ENCODE measurements around the gene CD177.
"Not testable (repeated sequence)": the region's sequence is repeated elsewhere in the genome, so short reads cannot be mapped to it uniquely, and the experiment has no call there.

Gene CD177

GRCh38 chr19:43380771-43381386 is 27.4 kb downstream of the CD177 start:
- Mint-ChIP-seq H3K27me3 (ENCODE audit: low read depth) (peaks cover 2% of the 10 kb centered on the region), H3K27ac (no peak overlapping the region), H3K4me3 (no peak overlapping the region), H3K9me3 (no peaks in the 10 kb centered on the region), H3K36me3 (ENCODE audit: low read depth) (no peaks in the 10 kb centered on the region), H3K4me1 (ENCODE audit: low read depth) (no peaks in the 10 kb centered on the region)
- no peak for DNase-seq (ENCODE audit: low spot score)

GRCh38 chr19:43382586-43383216 is 29.2 kb downstream of the CD177 start:
- not testable (repeated sequence) for H3K27ac Mint-ChIP-seq; H3K4me3 Mint-ChIP-seq; H3K36me3 Mint-ChIP-seq (ENCODE audit: low read depth)

GRCh38 chr19:43383254-43383653 is 29.8 kb downstream of the CD177 start:
- not testable (repeated sequence) for H3K9me3 Mint-ChIP-seq; H3K27ac Mint-ChIP-seq; DNase-seq (ENCODE audit: low spot score); H3K4me3 Mint-ChIP-seq; H3K27me3 Mint-ChIP-seq (ENCODE audit: low read depth); H3K36me3 Mint-ChIP-seq (ENCODE audit: low read depth); H3K4me1 Mint-ChIP-seq (ENCODE audit: low read depth)

More at GRCh38 chr19:43382586-43383216, 29.2 kb downstream of the CD177 start:
- not testable (repeated sequence) for H3K9me3 Mint-ChIP-seq; DNase-seq (ENCODE audit: low spot score); H3K4me1 Mint-ChIP-seq (ENCODE audit: low read depth); H3K27me3 Mint-ChIP-seq (ENCODE audit: low read depth)

- not testable (repeated sequence) for H3K36me3 Mint-ChIP-seq (ENCODE audit: low read depth); H3K27ac Mint-ChIP-seq; DNase-seq (ENCODE audit: low spot score); H3K4me3 Mint-ChIP-seq; H3K27me3 Mint-ChIP-seq (ENCODE audit: low read depth); H3K4me1 Mint-ChIP-seq (ENCODE audit: low read depth); H3K9me3 Mint-ChIP-seq
These were observed 30.3 kb downstream of the CD177 start for GRCh38 chr19:43383759-43384158.

- not testable (repeated sequence) for H3K27me3 Mint-ChIP-seq (ENCODE audit: low read depth); H3K9me3 Mint-ChIP-seq; H3K27ac Mint-ChIP-seq; DNase-seq (ENCODE audit: low spot score); H3K36me3 Mint-ChIP-seq (ENCODE audit: low read depth); H3K4me3 Mint-ChIP-seq; H3K4me1 Mint-ChIP-seq (ENCODE audit: low read depth)
These were observed 37.5 kb downstream of the CD177 start for GRCh38 chr19:43390903-43391551.

GRCh38 chr19:43391552-43391935 is 38.1 kb downstream of the CD177 start:
- not testable (repeated sequence) for H3K4me3 Mint-ChIP-seq; DNase-seq (ENCODE audit: low spot score); H3K27me3 Mint-ChIP-seq (ENCODE audit: low read depth); H3K9me3 Mint-ChIP-seq; H3K4me1 Mint-ChIP-seq (ENCODE audit: low read depth); H3K36me3 Mint-ChIP-seq (ENCODE audit: low read depth); H3K27ac Mint-ChIP-seq

- not testable (repeated sequence) for H3K36me3 Mint-ChIP-seq (ENCODE audit: low read depth)
These were observed 40.0 kb downstream of the CD177 start for GRCh38 chr19:43393501-43393900.

GRCh38 chr19:43395561-43395960 is 42.1 kb downstream of the CD177 start:
- H3K4me1 Mint-ChIP-seq (ENCODE audit: low read depth), result no peaks in the 10 kb centered on the region

More at GRCh38 chr19:43393501-43393900, 40.0 kb downstream of the CD177 start:
- H3K4me3 Mint-ChIP-seq; H3K27me3 Mint-ChIP-seq (ENCODE audit: low read depth); H3K9me3 Mint-ChIP-seq; DNase-seq (ENCODE audit: low spot score); H3K27ac Mint-ChIP-seq; H3K4me1 Mint-ChIP-seq (ENCODE audit: low read depth): not testable (repeated sequence)

GRCh38 chr19:43406297-43406696 is 52.8 kb downstream of the CD177 start:
- Mint-ChIP-seq H3K4me3 (no peak overlapping the region), H3K27ac (no peak overlapping the region), H3K36me3 (ENCODE audit: low read depth) (no peaks in the 10 kb centered on the region), H3K9me3 (no peaks in the 10 kb centered on the region), H3K4me1 (ENCODE audit: low read depth) (no peaks in the 10 kb centered on the region), H3K27me3 (ENCODE audit: low read depth) (peaks cover 3% of the 10 kb centered on the region)
- no peak for DNase-seq (ENCODE audit: low spot score)

More at GRCh38 chr19:43395561-43395960, 42.1 kb downstream of the CD177 start:
- Mint-ChIP-seq H3K9me3 (no peaks in the 10 kb centered on the region), H3K27ac (no peak overlapping the region), H3K27me3 (ENCODE audit: low read depth) (peaks cover 5% of the 10 kb centered on the region), H3K4me3 (no peak overlapping the region), H3K36me3 (ENCODE audit: low read depth) (no peaks in the 10 kb centered on the region)
- no peak for DNase-seq (ENCODE audit: low spot score)

- no peak overlapping the region for H3K27ac Mint-ChIP-seq
- no peaks in the 10 kb centered on the region for H3K4me1 Mint-ChIP-seq (ENCODE audit: low read depth)
- no peak overlapping the region for H3K4me3 Mint-ChIP-seq
- H3K27me3 Mint-ChIP-seq (ENCODE audit: low read depth), result no peaks in the 10 kb centered on the region
- H3K36me3 Mint-ChIP-seq (ENCODE audit: low read depth), result no peaks in the 10 kb centered on the region
- DNase-seq (ENCODE audit: low spot score), result no peak
- no peaks in the 10 kb centered on the region for H3K9me3 Mint-ChIP-seq
These were observed 54.0 kb downstream of the CD177 start for GRCh38 chr19:43407416-43408005.

- Mint-ChIP-seq H3K9me3 (no peaks in the 10 kb centered on the region), H3K27me3 (ENCODE audit: low read depth) (no peaks in the 10 kb centered on the region), H3K27ac (no peak overlapping the region), H3K4me1 (ENCODE audit: low read depth) (no peaks in the 10 kb centered on the region), H3K4me3 (no peak overlapping the region), H3K36me3 (ENCODE audit: low read depth) (no peaks in the 10 kb centered on the region)
- DNase-seq (ENCODE audit: low spot score), result no peak
These were observed 54.6 kb downstream of the CD177 start for GRCh38 chr19:43408043-43408442.

GRCh38 chr19:43409415-43409814 is 55.9 kb downstream of the CD177 start:
- no peak overlapping the region for H3K27ac Mint-ChIP-seq
- H3K27me3 Mint-ChIP-seq (ENCODE audit: low read depth), result no peaks in the 10 kb centered on the region
- H3K4me1 Mint-ChIP-seq (ENCODE audit: low read depth), result no peaks in the 10 kb centered on the region
- no peaks in the 10 kb centered on the region for H3K9me3 Mint-ChIP-seq
- H3K4me3 Mint-ChIP-seq, result no peak overlapping the region
- no peak for DNase-seq (ENCODE audit: low spot score)
- no peaks in the 10 kb centered on the region for H3K36me3 Mint-ChIP-seq (ENCODE audit: low read depth)

- no peak overlapping the region for H3K27ac Mint-ChIP-seq
- H3K4me3 Mint-ChIP-seq, result no peak overlapping the region
- no peaks in the 10 kb centered on the region for H3K27me3 Mint-ChIP-seq (ENCODE audit: low read depth)
- H3K4me1 Mint-ChIP-seq (ENCODE audit: low read depth), result no peaks in the 10 kb centered on the region
- DNase-seq (ENCODE audit: low spot score), result no peak
- H3K36me3 Mint-ChIP-seq (ENCODE audit: low read depth), result no peaks in the 10 kb centered on the region
- H3K9me3 Mint-ChIP-seq, result no peaks in the 10 kb centered on the region
These were observed 59.0 kb downstream of the CD177 start for GRCh38 chr19:43412441-43412840.
